ENCODE data around the gene CEMIP. TPM values are rescaled to one million over a fixed set of nuclear protein-coding genes. Genes with fewer than 3 reads are reported as not detected.

Gene CEMIP
- total and polyA plus RNA-seq, 11 donors, result 0.04 to 9.6 (median 0.19) TPM

DNA sequence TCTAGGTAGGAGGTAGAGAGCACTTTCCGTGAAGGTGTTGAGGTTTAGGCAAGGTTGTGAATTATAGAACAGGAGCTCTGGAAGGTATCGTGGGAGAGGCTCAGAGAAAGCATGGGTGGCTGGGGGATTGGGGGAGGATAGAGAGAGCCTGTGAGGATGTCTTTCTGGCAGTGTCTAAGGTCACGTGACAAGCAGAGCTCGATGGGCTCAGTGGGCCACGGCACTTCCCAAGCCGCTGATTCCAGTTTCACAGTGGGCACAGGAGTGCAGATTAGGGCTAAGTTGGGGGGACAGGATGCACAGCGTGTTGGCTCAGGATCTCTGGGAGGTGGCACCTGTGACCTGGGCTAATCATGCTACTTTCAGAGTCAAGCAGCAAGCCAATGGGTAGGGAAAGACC, 52.0 kb downstream of the CEMIP start:
- DNase-seq (no peak), ATAC-seq (no peak)
- H3K36me3 ChIP-seq, result no peaks in the 10 kb centered on the region
- no peak overlapping the region for H3K27ac ChIP-seq
- H3K4me1 ChIP-seq, result no peaks in the 10 kb centered on the region
- H3K27me3 ChIP-seq, result no peaks in the 10 kb centered on the region
- H3K9me3 ChIP-seq, result no peaks in the 10 kb centered on the region
- no peak overlapping the region for H3K4me3 ChIP-seq
- TF ChIP-seq, protein P1, sequence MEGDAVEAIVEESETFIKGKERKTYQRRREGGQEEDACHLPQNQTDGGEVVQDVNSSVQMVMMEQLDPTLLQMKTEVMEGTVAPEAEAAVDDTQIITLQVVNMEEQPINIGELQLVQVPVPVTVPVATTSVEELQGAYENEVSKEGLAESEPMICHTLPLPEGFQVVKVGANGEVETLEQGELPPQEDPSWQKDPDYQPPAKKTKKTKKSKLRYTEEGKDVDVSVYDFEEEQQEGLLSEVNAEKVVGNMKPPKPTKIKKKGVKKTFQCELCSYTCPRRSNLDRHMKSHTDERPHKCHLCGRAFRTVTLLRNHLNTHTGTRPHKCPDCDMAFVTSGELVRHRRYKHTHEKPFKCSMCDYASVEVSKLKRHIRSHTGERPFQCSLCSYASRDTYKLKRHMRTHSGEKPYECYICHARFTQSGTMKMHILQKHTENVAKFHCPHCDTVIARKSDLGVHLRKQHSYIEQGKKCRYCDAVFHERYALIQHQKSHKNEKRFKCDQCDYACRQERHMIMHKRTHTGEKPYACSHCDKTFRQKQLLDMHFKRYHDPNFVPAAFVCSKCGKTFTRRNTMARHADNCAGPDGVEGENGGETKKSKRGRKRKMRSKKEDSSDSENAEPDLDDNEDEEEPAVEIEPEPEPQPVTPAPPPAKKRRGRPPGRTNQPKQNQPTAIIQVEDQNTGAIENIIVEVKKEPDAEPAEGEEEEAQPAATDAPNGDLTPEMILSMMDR (IDR thresholded peaks at IDR 0.05), result no peak
- TF ChIP-seq POLR2A (IDR thresholded peaks at IDR 0.05), result no peak
- intact Hi-C loops (cut with DNase I), result no loop called here
- 90 to 95% (median 93%) methylated on average over 7 of the region's 7 CpGs for WGBS, 4 donors

DNA sequence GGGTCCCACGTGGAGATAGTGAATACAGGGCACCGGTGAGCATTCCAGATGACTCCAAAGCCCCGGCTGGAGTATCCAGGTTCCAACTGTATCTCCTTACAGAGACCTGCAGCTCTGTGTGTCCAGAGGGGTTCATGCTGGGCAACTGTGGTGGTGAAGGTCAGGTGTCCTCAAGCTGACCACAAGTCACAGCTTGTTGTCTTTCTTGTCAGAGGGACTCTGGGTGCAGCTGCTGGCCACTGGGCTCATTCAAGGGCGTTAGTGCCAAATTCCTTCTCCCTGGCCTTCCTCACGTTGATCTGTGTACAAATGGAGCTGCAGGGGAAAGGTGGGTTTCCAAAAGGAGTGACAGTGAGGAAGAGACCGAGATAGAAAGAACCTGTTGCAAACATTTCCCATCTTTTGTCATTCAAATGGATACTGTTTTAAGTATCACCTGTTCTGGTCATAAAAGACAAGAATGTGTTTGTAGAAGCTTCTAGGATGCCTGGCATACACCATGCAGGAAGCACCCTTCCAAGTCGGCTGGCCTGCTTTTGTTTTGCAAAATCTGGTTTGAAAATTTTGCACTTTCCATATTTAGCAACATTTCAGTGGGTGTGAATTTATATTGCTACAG, 52.5 kb downstream of the CEMIP start:
- no peak for ATAC-seq
- intact Hi-C loops (cut with DNase I), result no loop called here
- H3K4me3 ChIP-seq, result no peak overlapping the region

DNA sequence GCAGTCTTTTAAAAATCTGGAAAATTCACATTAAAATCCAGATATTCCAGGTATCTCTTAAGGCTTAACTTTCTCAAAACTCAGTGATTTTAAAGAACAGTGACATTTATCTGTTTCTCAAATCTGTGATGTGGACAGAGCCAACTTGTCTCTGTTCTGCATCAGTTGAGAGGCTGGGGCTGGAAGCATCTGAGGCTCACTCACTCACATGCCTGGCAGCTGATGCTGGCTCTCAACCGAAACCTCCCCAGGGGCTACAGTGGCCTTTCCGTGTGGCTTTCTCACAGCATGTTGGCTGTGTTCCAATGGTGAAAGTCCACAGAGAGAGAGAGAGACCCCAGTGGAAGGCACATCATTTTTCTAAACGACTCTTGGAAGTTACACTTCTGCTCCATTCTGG, 53.5 kb downstream of the CEMIP start:
- no peaks in the 10 kb centered on the region for H3K36me3 ChIP-seq
- no peaks in the 10 kb centered on the region for H3K4me1 ChIP-seq
- DNase-seq (no peak), ATAC-seq (no peak)
- intact Hi-C loops (cut with DNase I), result no loop called here
- H3K4me3 ChIP-seq, result no peak overlapping the region
- no peak overlapping the region for H3K27ac ChIP-seq
- H3K9me3 ChIP-seq, result no peaks in the 10 kb centered on the region
- no peaks in the 10 kb centered on the region for H3K27me3 ChIP-seq
- WGBS, 4 donors, result 46 to 59% (median 52%) methylated on average over 3 of the region's 3 CpGs
- no peak for TF ChIP-seq POLR2A (IDR thresholded peaks at IDR 0.05)
- TF ChIP-seq, protein P1 (IDR thresholded peaks at IDR 0.05), result no peak

More for the DNA sequence above, 52.5 kb downstream of the CEMIP start:
- TF ChIP-seq, protein P1 (IDR thresholded peaks at IDR 0.05), result no peak
- TF ChIP-seq POLR2A (IDR thresholded peaks at IDR 0.05), result no peak
- WGBS, 4 donors, result 70 to 80% (median 76%) methylated on average over 7 of the region's 7 CpGs
- no peaks in the 10 kb centered on the region for H3K36me3 ChIP-seq
- H3K9me3 ChIP-seq, result no peaks in the 10 kb centered on the region
- H3K27ac ChIP-seq, result no peak overlapping the region
- no peaks in the 10 kb centered on the region for H3K4me1 ChIP-seq
- no peak for DNase-seq
- H3K27me3 ChIP-seq, result no peaks in the 10 kb centered on the region

DNA sequence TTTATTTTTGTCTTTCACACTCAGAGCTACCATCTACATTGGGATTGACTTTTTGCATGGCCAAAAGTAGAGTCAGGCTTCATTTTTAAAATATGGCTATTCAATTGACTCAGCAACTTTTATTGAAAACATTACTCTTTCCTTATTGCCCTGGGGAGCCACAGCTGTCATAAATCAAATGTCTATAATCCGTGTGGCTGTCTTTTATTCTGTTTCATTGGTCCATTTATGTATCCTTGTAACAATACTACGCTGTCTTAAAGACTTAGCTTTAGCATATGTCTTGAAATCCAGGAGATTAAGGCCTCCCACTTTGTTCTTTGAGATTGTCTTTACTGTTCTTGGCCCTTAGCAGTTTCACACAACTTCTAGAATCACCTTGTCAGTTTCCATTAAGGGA, 55.2 kb downstream of the CEMIP start:
- Histone ChIP-seq H3K4me1 (no peaks in the 10 kb centered on the region), H3K27me3 (peaks cover 0 to 4% (median 0%) of the 10 kb centered on the region in 9 donors), H3K27ac (no peak overlapping the region), H3K4me3 (no peak overlapping the region), H3K36me3 (no peaks in the 10 kb centered on the region), H3K9me3 (no peaks in the 10 kb centered on the region)
- TF ChIP-seq POLR2A (IDR thresholded peaks at IDR 0.05), result no peak
- TF ChIP-seq, protein P1 (IDR thresholded peaks at IDR 0.05), result no peak
- 86 to 90% (median 88%) methylated on average over 2 of the region's 2 CpGs for WGBS, 4 donors
- intact Hi-C loops (cut with DNase I), result no loop called here
- DNase-seq, result no peak
- no peak for ATAC-seq
